NOMO-1 treated with DMSO at 0.1 percent for 48 hours (cell line): ENCODE results near the gene TJP2.
"Not testable (repeated sequence)": the region's sequence is repeated elsewhere in the genome, so short reads cannot be mapped to it uniquely, and the experiment has no call there.

Experiments
- DNase-seq: peaks from one replicate; lab custom pipeline; 2025; ENCODE audit not compliant: unreplicated experiment; lab: John Stamatoyannopoulos, UW

The TJP2 gene

GRCh38 chr9:69157751-69158466, 16.2 kb upstream of the TJP2 start:
- no peak for DNase-seq

GRCh38 chr9:69158471-69158870, 15.6 kb upstream of the TJP2 start:
- no peak for DNase-seq

- DNase-seq, result not testable (repeated sequence)
Observed at GRCh38 chr9:69164573-69164972, 9.5 kb upstream of the TJP2 start.

- no peak for DNase-seq
Observed at GRCh38 chr9:69165581-69165980, 8.5 kb upstream of the TJP2 start.

GRCh38 chr9:69168709-69169217, 5.3 kb upstream of the TJP2 start:
- peak; percentile 51 for DNase-seq

- DNase-seq, result no peak
Observed at GRCh38 chr9:69170231-69170630, 3.8 kb upstream of the TJP2 start.

- no peak for DNase-seq
Observed at GRCh38 chr9:69171049-69171448, 3.0 kb upstream of the TJP2 start.

- no peak for DNase-seq
Observed at GRCh38 chr9:69171517-69171916, 2.6 kb upstream of the TJP2 start.

- no peak for DNase-seq
Observed at GRCh38 chr9:69172895-69173294, 1.2 kb upstream of the TJP2 start.

- DNase-seq, result no peak
Observed at GRCh38 chr9:69173497-69173890, 583 bp upstream of the TJP2 start.

GRCh38 chr9:69174616-69175463, 763 bp downstream of the TJP2 start:
- DNase-seq, result no peak

GRCh38 chr9:69175486-69175885, 1.4 kb downstream of the TJP2 start:
- no peak for DNase-seq

GRCh38 chr9:69176471-69177171, 2.5 kb downstream of the TJP2 start:
- DNase-seq, result no peak

- DNase-seq, result no peak
Observed at GRCh38 chr9:69178583-69179011, 4.5 kb downstream of the TJP2 start.

- DNase-seq, result no peak
Observed at GRCh38 chr9:69179037-69179436, 5.0 kb downstream of the TJP2 start.

- DNase-seq, result no peak
Observed at GRCh38 chr9:69180200-69180599, 6.1 kb downstream of the TJP2 start.

GRCh38 chr9:69180670-69181069, 6.6 kb downstream of the TJP2 start:
- no peak for DNase-seq

GRCh38 chr9:69181908-69182353, 7.9 kb downstream of the TJP2 start:
- peak; percentile 19 for DNase-seq

- no peak for DNase-seq
Observed at GRCh38 chr9:69184266-69184665, 10.2 kb downstream of the TJP2 start.

- no peak for DNase-seq
Observed at GRCh38 chr9:69186841-69187611, 12.9 kb downstream of the TJP2 start.

GRCh38 chr9:69188975-69189374, 14.9 kb downstream of the TJP2 start:
- no peak for DNase-seq
